ENCODE results near the gene GRXCR2.

GRXCR2 gene, protein sequence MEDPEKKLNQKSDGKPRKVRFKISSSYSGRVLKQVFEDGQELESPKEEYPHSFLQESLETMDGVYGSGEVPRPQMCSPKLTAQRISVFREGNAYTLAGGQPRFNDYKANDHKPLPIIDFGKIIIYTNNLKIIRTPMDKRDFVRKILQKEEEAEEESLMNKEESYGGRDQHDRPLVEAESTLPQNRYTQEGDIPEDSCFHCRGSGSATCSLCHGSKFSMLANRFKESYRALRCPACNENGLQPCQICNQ

DNA sequence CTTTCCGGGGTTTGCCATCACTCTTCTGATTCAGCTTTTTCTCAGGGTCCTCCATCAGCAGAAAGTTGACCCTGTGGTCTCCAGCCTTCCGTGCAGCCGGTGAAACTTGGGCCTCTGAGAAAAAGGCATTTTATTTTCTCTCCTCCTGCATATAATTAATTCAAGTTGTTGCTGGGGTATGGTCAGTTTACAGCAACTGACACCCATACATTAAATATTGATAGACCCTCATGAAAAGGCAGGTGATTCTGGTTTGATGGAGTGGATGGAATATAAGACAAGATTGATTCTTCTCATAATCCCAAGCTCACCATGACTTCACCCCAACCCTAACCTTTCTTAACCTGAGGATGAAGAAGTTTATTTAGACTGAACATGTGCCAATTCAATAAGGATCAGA is at the start of gene GRXCR2:
Gene GRXCR2, minus strand, starts transcription at position 101 of the 400 bp plus-strand sequence. Its CDS starts 46 bp downstream, at position 55.
- no peak within 1 kb of the TSS for H3K27ac ChIP-seq
- TF ChIP-seq, protein P1, sequence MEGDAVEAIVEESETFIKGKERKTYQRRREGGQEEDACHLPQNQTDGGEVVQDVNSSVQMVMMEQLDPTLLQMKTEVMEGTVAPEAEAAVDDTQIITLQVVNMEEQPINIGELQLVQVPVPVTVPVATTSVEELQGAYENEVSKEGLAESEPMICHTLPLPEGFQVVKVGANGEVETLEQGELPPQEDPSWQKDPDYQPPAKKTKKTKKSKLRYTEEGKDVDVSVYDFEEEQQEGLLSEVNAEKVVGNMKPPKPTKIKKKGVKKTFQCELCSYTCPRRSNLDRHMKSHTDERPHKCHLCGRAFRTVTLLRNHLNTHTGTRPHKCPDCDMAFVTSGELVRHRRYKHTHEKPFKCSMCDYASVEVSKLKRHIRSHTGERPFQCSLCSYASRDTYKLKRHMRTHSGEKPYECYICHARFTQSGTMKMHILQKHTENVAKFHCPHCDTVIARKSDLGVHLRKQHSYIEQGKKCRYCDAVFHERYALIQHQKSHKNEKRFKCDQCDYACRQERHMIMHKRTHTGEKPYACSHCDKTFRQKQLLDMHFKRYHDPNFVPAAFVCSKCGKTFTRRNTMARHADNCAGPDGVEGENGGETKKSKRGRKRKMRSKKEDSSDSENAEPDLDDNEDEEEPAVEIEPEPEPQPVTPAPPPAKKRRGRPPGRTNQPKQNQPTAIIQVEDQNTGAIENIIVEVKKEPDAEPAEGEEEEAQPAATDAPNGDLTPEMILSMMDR (conservative IDR thresholded peaks at IDR 0.05) = no peak
- no peak for TF ChIP-seq ZFX (IDR thresholded peaks at IDR 0.05)

DNA sequence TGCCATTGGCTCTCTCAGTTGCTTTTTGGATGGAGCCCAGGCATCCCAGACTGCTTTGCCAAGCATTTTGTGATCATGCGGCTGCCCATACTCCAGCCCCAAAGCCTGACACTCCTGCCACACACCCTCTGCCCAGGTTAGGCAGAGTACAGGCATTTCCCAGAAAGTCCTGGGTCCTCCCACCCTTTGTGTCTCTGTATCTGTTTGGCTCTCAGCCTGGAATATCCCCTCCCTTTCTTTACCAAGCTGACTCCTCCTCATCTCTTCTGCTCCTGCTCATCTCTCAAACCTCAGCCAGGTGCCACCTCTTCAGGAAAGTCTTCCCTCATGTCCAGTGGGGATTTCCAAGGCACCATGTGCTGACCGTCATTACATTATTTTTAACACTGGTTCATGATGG is 49.2 kb upstream of the GRXCR2 start:
- TF ChIP-seq, protein P1 (conservative IDR thresholded peaks at IDR 0.05) = no peak
- no peak for TF ChIP-seq ZFX (IDR thresholded peaks at IDR 0.05)
- no peak overlapping the region for H3K27ac ChIP-seq

DNA sequence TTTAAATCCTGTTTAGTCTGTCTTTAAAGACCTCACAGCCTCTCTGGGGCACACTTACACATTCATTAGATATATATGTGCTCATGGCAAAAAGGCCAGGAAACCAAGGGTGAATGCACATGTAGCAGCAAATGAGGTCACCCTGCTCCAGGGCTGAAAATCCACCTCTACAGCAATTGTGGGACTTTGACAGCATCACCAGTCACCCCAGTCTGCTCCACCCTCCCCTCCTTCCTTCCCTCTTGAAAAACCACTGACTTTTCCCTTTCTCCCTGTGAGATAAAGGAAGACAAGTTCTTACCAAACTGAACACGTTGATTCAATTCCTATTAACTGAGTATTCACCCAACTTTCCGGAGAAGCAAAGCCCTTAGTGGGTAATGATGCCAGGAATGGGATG is 48.4 kb upstream of the GRXCR2 start:
- no peak overlapping the region for H3K27ac ChIP-seq
- TF ChIP-seq ZFX (IDR thresholded peaks at IDR 0.05) = no peak
- TF ChIP-seq, protein P1 (conservative IDR thresholded peaks at IDR 0.05) = no peak

DNA sequence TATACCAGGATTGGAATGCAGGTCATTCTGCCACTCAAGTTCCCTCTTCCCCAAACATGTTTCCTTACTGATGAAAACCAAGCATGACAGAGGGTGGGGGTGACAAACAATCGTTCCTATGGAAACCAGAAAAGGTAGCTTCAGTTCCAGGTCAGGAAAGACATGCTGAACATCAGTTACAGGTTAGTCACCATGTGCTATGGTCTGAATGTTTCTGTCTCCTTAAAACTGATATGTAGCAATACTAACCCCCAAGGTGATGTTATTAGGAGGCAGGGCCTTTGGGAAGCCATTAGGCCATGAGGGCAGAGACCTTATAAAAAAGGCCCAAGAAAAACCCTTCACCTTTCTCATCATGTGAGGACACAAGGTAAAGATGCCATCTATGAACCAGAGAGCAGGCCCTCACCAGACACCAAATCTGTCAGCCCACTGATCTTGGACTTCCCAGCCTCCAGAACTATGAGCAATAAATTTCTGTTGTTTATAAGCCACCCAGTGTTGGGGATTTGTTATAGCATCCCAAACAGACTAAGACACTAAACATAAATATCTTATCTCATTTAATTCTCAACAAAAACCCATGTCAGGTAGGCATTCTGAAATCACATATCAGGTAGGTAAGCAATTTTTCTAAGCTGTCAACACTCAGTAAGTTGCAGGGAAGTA is 47.9 kb upstream of the GRXCR2 start:
- TF ChIP-seq, protein P1 (conservative IDR thresholded peaks at IDR 0.05) = no peak
- TF ChIP-seq ZFX (IDR thresholded peaks at IDR 0.05) = no peak
- no peak overlapping the region for H3K27ac ChIP-seq

DNA sequence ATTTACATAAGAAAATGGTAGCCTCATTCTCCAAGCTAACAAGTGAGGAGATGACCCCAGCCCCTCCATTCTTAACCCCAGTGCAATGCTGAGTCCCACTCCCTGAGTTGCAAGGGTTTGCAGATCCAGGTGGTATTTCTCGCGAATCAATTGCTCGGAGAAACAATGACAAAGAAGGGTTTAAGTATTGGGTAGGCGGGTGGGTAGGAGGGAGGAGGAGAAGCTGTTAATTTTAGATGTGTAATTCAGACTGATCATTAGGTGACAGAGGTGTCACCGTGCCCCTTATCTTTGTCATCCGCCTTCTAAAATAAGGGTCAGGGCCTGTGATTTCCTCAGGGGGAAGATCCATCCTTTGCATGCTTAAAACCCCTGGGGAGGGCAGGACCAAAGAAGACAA is 46.6 kb upstream of the GRXCR2 start:
- TF ChIP-seq ZFX (IDR thresholded peaks at IDR 0.05) = no peak
- TF ChIP-seq, protein P1 (conservative IDR thresholded peaks at IDR 0.05) = no peak
- H3K27ac ChIP-seq = no peak overlapping the region

DNA sequence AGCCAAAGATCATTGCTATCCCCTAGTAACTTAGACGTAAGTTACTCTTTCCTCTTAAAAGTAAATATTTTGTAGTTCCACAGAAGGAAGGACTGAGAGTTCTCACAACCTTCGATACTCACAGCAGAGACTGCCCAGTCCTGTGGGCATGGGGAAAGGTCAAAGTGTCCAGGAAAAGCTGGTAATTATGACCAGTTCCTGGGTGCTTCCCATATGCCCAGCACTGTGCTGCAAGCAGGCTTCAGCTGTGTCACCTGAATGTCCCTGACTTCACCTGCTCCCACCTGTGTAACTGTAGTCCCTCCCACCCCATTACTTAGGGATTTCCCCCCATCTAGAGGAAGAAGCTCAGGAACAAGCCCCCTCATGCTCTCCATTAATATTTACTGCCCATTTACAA is 45.6 kb upstream of the GRXCR2 start:
- no peak for TF ChIP-seq ZFX (IDR thresholded peaks at IDR 0.05)
- TF ChIP-seq, protein P1 (conservative IDR thresholded peaks at IDR 0.05) = no peak
- H3K27ac ChIP-seq = no peak overlapping the region

DNA sequence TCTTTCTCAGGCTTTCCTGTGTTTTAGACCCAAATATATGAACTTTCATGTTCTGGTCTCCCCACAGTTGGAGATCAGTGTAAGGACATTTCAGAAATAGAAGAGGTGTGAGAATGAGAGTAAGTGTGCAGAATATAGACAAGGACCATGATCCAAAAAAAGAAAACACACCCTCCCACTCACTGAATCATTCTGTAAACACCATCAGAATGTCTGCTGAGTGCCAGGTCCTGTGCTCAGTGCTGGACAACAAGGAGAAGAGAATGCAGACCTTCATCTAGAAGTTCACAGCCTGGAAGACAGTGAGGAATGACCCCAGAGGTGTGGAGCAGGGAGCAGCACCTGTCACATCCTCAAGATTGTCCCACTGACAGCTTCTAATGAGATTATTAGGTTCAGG is 44.5 kb upstream of the GRXCR2 start:
- no peak for TF ChIP-seq ZFX (IDR thresholded peaks at IDR 0.05)
- TF ChIP-seq, protein P1 (conservative IDR thresholded peaks at IDR 0.05) = no peak
- no peak overlapping the region for H3K27ac ChIP-seq
